Muscle of arm (tissue), 12 donors: ENCODE data around the gene OR10D3. TPM values are rescaled to one million over a fixed set of nuclear protein-coding genes. Genes with fewer than 3 reads are reported as not detected.
"Not testable (repeated sequence)": the region's sequence is repeated elsewhere in the genome, so short reads cannot be mapped to it uniquely, and the experiment has no call there.

Source experiments
- DNase-seq: peaks from one replicate; pipeline ENCODE4 v3.0.0-alpha.2; 2013
- polyA plus RNA-seq, 12 donors: library from polyadenylated mRNA; unstranded; fragments of 120-200 nt; gene quantifications; one replicate each; pipeline ENCODE4 v1.2.1, GENCODE V29; 2013; ENCODE audit not compliant: insufficient read length in 12 of 12

OR10D3 gene
- polyA plus RNA-seq, 12 donors = 0.03 TPM; not detected in 11

GRCh38 chr11:124194293-124195188 is 11.4 kb downstream of the OR10D3 start:
- DNase-seq = peak; percentile 46

- DNase-seq = peak; percentile 35
Measured at GRCh38 chr11:124195189-124195734, 12.1 kb downstream of the OR10D3 start.

- DNase-seq = no peak
Measured at GRCh38 chr11:124197999-124198398, 14.9 kb downstream of the OR10D3 start.

- DNase-seq = no peak
Measured at GRCh38 chr11:124198897-124199296, 15.8 kb downstream of the OR10D3 start.

- no peak for DNase-seq
Measured at GRCh38 chr11:124199702-124200101, 16.6 kb downstream of the OR10D3 start.

- no peak for DNase-seq
Measured at GRCh38 chr11:124200671-124201070, 17.5 kb downstream of the OR10D3 start.

- DNase-seq = no peak
Measured at GRCh38 chr11:124202951-124203350, 19.8 kb downstream of the OR10D3 start.

GRCh38 chr11:124204008-124204407 is 20.9 kb downstream of the OR10D3 start:
- no peak for DNase-seq

- DNase-seq = no peak
Measured at GRCh38 chr11:124207102-124207792, 24.1 kb downstream of the OR10D3 start.

GRCh38 chr11:124209824-124210357 is 26.7 kb downstream of the OR10D3 start:
- no peak for DNase-seq

- DNase-seq = no peak
Measured at GRCh38 chr11:124210421-124210820, 27.3 kb downstream of the OR10D3 start.

GRCh38 chr11:124211321-124211720 is 28.2 kb downstream of the OR10D3 start:
- DNase-seq = no peak

- DNase-seq = no peak
Measured at GRCh38 chr11:124214027-124214426, 30.9 kb downstream of the OR10D3 start.

- DNase-seq = no peak
Measured at GRCh38 chr11:124219126-124219525, 36.0 kb downstream of the OR10D3 start.

- no peak for DNase-seq
Measured at GRCh38 chr11:124222407-124222806, 39.3 kb downstream of the OR10D3 start.

- not testable (repeated sequence) for DNase-seq
Measured at GRCh38 chr11:124224618-124225423, 41.7 kb downstream of the OR10D3 start.

- no peak for DNase-seq
Measured at GRCh38 chr11:124225471-124225870, 42.3 kb downstream of the OR10D3 start.

GRCh38 chr11:124233376-124233775 is 50.2 kb downstream of the OR10D3 start:
- DNase-seq = no peak
